Vagina (tissue), 2 donors: ENCODE data around the gene TENM4. TPM values are rescaled to one million over a fixed set of nuclear protein-coding genes. Genes with fewer than 3 reads are reported as not detected.

Source experiments
- DNase-seq, 2 donors: peaks; one replicate each; pipeline ENCODE4 v3.0.0-alpha.2; 2017; ENCODE audit errors: extremely low spot score in 2 of 2
- H3K27ac ChIP-seq: fragments of 200-600 bp; sonication (generic); one replicate; pipeline ENCODE4 v1.5.1; 2019
- H3K27me3 ChIP-seq: fragments of 200-600 bp; sonication (generic); one replicate; pipeline ENCODE4 v1.5.1; 2019
- H3K36me3 ChIP-seq, 2 donors: fragments of 200-600 bp; sonication (generic); one replicate each; pipeline ENCODE4 v1.5.1; 2017 to 2019
- H3K4me1 ChIP-seq: fragments of 200-600 bp; sonication (generic); one replicate; pipeline ENCODE4 v1.5.1; 2019
- H3K4me3 ChIP-seq, 2 donors: fragments of 200-600 bp; sonication (generic); 1 replicate in 1 of 2; 2 replicates in 1 of 2; pipeline ENCODE4 v1.5.1; 2016 to 2019
- H3K9me3 ChIP-seq: fragments of 200-600 bp; sonication (generic); one replicate; pipeline ENCODE4 v1.5.1; 2019
- CTCF ChIP-seq, 3 experiments: fragments of 450-650 bp in 2 of 3; fragments of 200-600 bp in 1 of 3; sonication (generic) in 1 of 3; IDR thresholded peaks; one replicate each; pipeline ENCODE4 v1.5.1; 2017 to 2019; ENCODE audit warnings: antibody characterized with exemption in 3 of 3, mild to moderate bottlenecking in 2 of 3, moderate library complexity in 2 of 3
- POLR2A ChIP-seq, 2 donors: fragments of 450-650 bp; IDR thresholded peaks; one replicate each; pipeline ENCODE4 v1.6.1; 2017; ENCODE audit warnings: antibody characterized with exemption in 2 of 2, mild to moderate bottlenecking in 2 of 2, moderate library complexity in 2 of 2
- POLR2AphosphoS5 ChIP-seq, 2 donors: sonication (generic); formaldehyde crosslinking; IDR thresholded peaks; one replicate each; pipeline ENCODE4 v1.9.0; 2017; ENCODE audit warnings: antibody characterized with exemption in 2 of 2, mild to moderate bottlenecking in 2 of 2, low read depth in 1 of 2; ENCODE audit not compliant: insufficient read depth in 1 of 2
- intact Hi-C: fragments of 100-400 bp; cut with DNase I; formaldehyde crosslinking; loops from one replicate; pipeline ENCODE4 v1.15.1; 2023
- total RNA-seq: library from RNA; depleted of rRNA; stranded (reverse); fragments of >200 nt; gene quantifications from one replicate; pipeline ENCODE4 v1.2.3, GENCODE V29; 2016

Gene TENM4
- total RNA-seq, 1 donor from 2014 or later: 12.5 TPM

GRCh38 chr11:79237091-79237490 lies 203.7 kb downstream of the TENM4 start:
- no peaks in the 10 kb centered on the region for H3K36me3 ChIP-seq
- intact Hi-C loops: no loop called here
- peak overlapping the region; percentile 44 for H3K27ac ChIP-seq
- H3K4me1 ChIP-seq: peaks cover 13% of the 10 kb centered on the region
- no peak for DNase-seq
- TF ChIP-seq POLR2A (IDR thresholded peaks at IDR 0.05) (no peak), CTCF (IDR thresholded peaks at IDR 0.05) (no peak), POLR2AphosphoS5 (IDR thresholded peaks at IDR 0.05; ENCODE audit: insufficient read depth in 1 of 2, low read depth in 1 of 2) (peak in 1 of 2 donors; percentile 14)
- no peaks in the 10 kb centered on the region for H3K9me3 ChIP-seq
- H3K27me3 ChIP-seq: no peaks in the 10 kb centered on the region
- no peak overlapping the region for H3K4me3 ChIP-seq

- Histone ChIP-seq H3K36me3 (no peaks in the 10 kb centered on the region), H3K4me1 (peaks cover 13% of the 10 kb centered on the region), H3K27me3 (no peaks in the 10 kb centered on the region), H3K27ac (peak overlapping the region; percentile 44), H3K9me3 (no peaks in the 10 kb centered on the region), H3K4me3 (no peak overlapping the region)
- no peak for TF ChIP-seq POLR2AphosphoS5 (IDR thresholded peaks at IDR 0.05; ENCODE audit: insufficient read depth in 1 of 2, low read depth in 1 of 2)
- no peak for TF ChIP-seq POLR2A (IDR thresholded peaks at IDR 0.05)
- TF ChIP-seq CTCF (IDR thresholded peaks at IDR 0.05): no peak
- no peak for DNase-seq
- intact Hi-C loops: no loop called here
Observed at GRCh38 chr11:79236541-79236971, 204.3 kb downstream of the TENM4 start.

GRCh38 chr11:79235696-79236095 lies 205.1 kb downstream of the TENM4 start:
- H3K27ac ChIP-seq: no peak overlapping the region
- H3K4me3 ChIP-seq: no peak overlapping the region
- H3K4me1 ChIP-seq: peaks cover 13% of the 10 kb centered on the region
- DNase-seq: no peak
- H3K9me3 ChIP-seq: no peaks in the 10 kb centered on the region
- intact Hi-C loops: no loop called here
- no peaks in the 10 kb centered on the region for H3K36me3 ChIP-seq
- TF ChIP-seq POLR2AphosphoS5 (IDR thresholded peaks at IDR 0.05; ENCODE audit: insufficient read depth in 1 of 2, low read depth in 1 of 2) (no peak), CTCF (IDR thresholded peaks at IDR 0.05) (no peak), POLR2A (IDR thresholded peaks at IDR 0.05) (no peak)
- no peaks in the 10 kb centered on the region for H3K27me3 ChIP-seq

- H3K4me3 ChIP-seq: no peak overlapping the region
- peaks cover 3% of the 10 kb centered on the region for H3K4me1 ChIP-seq
Observed at GRCh38 chr11:79232346-79232745, 208.5 kb downstream of the TENM4 start.

More at GRCh38 chr11:79232346-79232745, 208.5 kb downstream of the TENM4 start:
- no peak overlapping the region for H3K27ac ChIP-seq
- TF ChIP-seq POLR2AphosphoS5 (IDR thresholded peaks at IDR 0.05; ENCODE audit: insufficient read depth in 1 of 2, low read depth in 1 of 2): no peak
- no peak for TF ChIP-seq POLR2A (IDR thresholded peaks at IDR 0.05)
- TF ChIP-seq CTCF (IDR thresholded peaks at IDR 0.05): no peak
- H3K9me3 ChIP-seq: no peaks in the 10 kb centered on the region
- no peak for DNase-seq
- H3K36me3 ChIP-seq: no peaks in the 10 kb centered on the region
- no peaks in the 10 kb centered on the region for H3K27me3 ChIP-seq
- intact Hi-C loops: no loop called here
